ENCODE results near the gene GRAMD2B.
A peak's percentile ranks its signal among the peaks of the same experiment; 100 is the strongest.

GRAMD2B gene

GRCh38 chr5:126477294-126478117, 54.3 kb downstream of the GRAMD2B start:
- peak; percentile 53 for DNase-seq (ENCODE audit: low spot score)

- no peak for DNase-seq (ENCODE audit: low spot score)
Observed at GRCh38 chr5:126479810-126480209, 56.6 kb downstream of the GRAMD2B start.

DNA sequence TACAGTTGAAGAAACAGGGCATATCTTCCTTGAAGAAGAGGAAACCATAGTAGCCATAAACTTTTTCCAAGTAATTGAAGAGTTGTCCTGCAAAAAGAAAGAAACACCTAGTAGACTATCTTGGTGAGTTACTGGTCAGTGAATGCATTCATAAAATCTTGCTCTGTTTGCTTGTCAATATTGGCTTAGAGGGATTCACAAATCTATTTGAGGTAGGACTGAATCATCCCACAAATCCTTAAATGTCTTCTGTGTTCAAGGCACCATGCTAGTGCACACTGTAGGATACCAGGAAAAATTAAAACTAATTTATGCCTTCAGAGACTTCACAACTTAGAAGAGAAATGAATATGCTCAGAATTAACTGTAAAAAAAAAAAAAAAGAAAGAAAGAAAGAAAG, 57.6 kb downstream of the GRAMD2B start:
- DNase-seq (ENCODE audit: low spot score), result no peak

GRCh38 chr5:126481243-126481642, 58.0 kb downstream of the GRAMD2B start:
- DNase-seq (ENCODE audit: low spot score), result no peak

GRCh38 chr5:126482591-126482990, 59.4 kb downstream of the GRAMD2B start:
- DNase-seq (ENCODE audit: low spot score), result no peak

- no peak for DNase-seq (ENCODE audit: low spot score)
Observed at GRCh38 chr5:126483156-126483555, 59.9 kb downstream of the GRAMD2B start.

GRCh38 chr5:126484253-126484652, 61.0 kb downstream of the GRAMD2B start:
- no peak for DNase-seq (ENCODE audit: low spot score)

DNA sequence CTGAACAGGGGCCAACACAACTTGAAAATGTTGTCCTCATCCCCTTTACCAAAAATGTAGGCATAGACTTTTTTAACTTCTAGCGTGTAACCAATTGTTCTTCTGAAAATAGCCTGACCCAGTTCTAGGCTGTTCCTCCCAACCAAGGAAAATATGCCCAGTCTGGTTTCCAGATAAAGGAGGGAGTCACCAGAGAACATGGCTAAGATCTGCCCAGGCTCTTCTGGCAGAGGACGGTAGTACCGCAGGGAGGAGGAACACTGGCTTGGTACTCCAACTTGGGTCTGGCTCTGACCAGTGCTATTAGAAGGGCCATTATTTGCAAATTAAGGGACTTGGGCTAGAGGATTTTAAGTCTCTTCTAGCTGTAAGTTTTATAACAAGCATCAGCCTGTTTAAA, 63.1 kb downstream of the GRAMD2B start:
- DNase-seq (ENCODE audit: low spot score), result peak; percentile 48

GRCh38 chr5:126487596-126487995, 64.4 kb downstream of the GRAMD2B start:
- no peak for DNase-seq (ENCODE audit: low spot score)

DNA sequence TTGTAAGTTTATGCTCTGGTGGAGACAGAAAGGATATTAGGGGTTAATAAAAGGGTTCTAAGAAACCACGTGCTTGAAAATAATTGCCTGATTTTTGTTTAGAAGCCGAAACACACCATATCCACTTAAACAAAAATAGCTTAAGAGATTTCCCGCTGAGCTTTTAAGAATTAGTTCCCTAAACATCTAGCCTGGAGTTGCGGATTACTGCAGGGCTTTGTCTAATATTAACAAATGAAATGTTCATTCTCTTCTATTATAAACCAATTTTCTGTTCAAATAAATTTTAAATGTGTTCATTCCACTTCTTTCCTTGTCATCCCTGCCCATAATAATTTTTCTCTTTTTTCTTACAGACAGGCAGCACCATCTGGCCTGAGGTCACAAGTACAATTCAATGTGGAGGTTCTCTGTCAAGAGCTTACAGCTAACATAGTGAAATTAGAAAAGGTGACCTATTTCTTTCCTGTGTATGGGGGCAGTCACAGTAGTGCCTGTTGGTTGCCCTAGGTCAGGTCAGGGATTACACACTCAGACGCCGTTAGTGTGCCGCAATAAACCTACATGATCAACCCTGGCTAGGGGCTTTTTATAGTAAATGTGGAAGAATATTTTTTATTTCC, 65.3 kb downstream of the GRAMD2B start:
- DNase-seq (ENCODE audit: low spot score), result no peak

GRCh38 chr5:126490167-126490940, 67.1 kb downstream of the GRAMD2B start:
- peak; percentile 46 for DNase-seq (ENCODE audit: low spot score)

DNA sequence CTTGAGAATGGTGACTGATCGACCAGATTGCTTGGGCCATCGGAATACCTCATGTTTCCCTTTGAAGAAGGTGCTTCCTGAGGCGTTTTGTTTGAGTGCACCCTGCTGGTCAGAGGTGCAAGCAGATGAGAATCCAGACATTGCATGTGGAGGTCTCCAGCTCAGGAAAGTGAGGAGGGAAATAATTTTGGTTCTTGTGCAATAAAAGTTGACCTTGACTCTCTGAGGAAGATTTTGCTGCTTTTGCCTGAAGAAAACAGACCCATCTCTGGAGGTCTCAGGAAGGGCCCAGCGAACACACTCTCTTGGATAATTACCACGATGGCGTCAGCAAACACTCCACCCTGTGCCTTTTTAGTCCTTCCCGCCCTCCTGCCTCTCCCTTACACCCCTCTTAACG, 69.7 kb downstream of the GRAMD2B start:
- no peak for DNase-seq (ENCODE audit: low spot score)

GRCh38 chr5:126494393-126494792, 71.2 kb downstream of the GRAMD2B start:
- DNase-seq (ENCODE audit: low spot score), result no peak

GRCh38 chr5:126497506-126497905, 74.3 kb downstream of the GRAMD2B start:
- no peak for DNase-seq (ENCODE audit: low spot score)

DNA sequence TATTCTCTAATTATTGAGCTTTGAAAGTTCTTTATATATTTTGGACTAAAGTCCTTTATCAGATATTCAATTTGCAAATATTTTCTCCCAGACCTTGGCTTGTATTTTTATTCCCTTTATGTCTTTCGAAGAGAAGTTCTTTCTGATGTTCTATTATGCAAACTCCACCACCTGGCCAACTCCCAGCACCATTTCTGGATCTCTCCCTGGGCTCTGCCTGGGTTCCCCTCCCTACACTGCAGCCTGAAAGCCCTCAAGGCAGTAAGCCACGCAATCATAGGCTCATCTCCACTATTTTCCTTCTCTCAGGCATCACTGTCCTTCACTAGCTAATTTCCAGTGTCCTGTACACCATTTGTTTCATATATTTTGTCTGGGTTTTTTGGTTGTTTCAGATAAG, 76.1 kb downstream of the GRAMD2B start:
- no peak for DNase-seq (ENCODE audit: low spot score)

DNA sequence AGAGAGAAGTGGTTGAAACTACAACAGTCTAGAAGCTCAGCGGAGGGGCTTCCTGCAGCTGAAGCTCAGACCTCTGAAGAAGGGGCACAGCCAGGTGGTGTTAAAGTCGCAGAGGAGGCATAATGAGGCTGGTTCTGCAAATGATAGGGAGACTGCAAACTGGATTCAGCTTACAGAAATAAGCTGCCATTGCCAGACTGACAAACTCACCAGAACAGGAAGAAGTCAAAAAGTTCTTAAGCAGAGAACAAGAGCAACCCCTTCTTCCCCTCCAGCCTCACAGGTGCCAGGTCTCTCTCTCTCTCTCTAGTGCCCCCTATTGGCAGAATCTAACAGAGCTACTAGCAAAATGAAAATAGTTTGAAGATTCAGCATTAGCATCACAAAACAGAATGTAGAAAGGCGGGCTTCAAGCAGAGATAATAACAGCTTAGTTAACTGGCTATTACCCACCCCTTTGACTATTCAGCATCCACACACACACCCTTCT, 76.7 kb downstream of the GRAMD2B start:
- no peak for DNase-seq (ENCODE audit: low spot score)

DNA sequence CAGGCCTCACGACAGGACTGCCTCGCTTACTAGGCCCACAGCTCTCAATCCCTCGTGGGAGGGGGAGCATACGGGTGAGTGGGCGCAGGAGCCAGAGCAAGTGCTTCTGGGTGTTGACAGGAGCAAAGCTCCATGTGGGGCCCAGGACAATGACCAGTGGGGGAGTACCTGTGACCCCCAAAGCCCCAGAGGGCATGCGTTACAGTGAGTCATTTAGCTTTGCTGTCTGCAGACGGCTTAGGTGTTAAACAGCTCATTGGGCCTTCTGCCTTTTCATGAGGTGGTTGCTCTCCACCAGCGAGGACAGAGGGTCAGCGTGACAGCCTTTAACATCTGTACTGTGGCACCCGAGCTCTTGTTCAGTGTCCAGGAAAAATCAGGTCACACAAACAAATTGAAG, 78.2 kb downstream of the GRAMD2B start:
- no peak for DNase-seq (ENCODE audit: low spot score)

DNA sequence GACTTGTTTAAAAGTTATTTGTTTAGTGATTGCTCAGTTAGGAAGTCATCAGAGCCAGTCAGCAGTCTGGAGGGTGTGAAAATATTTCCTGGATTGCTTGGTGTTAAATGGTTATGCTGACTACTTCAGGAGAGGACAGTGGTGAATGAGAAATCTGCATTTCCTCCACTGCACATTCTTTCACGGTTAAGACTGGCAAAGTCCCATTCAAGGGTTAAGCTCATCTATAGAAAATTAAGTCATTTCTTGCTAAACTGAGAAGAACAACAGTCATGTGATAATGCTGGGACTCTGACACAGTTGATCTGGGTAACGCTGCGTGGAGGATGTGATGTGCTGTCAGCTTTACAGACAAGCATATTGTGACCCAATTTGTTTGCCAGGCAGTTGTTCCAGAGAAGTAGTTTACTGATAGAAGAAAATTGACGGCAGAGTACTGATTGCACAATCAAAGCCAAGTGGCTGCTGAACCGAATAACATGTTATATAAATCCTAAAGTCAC, 80.4 kb downstream of the GRAMD2B start:
- DNase-seq (ENCODE audit: low spot score), result peak; percentile 42

- DNase-seq (ENCODE audit: low spot score), result no peak
Observed at GRCh38 chr5:126506079-126506478, 82.9 kb downstream of the GRAMD2B start.

DNA sequence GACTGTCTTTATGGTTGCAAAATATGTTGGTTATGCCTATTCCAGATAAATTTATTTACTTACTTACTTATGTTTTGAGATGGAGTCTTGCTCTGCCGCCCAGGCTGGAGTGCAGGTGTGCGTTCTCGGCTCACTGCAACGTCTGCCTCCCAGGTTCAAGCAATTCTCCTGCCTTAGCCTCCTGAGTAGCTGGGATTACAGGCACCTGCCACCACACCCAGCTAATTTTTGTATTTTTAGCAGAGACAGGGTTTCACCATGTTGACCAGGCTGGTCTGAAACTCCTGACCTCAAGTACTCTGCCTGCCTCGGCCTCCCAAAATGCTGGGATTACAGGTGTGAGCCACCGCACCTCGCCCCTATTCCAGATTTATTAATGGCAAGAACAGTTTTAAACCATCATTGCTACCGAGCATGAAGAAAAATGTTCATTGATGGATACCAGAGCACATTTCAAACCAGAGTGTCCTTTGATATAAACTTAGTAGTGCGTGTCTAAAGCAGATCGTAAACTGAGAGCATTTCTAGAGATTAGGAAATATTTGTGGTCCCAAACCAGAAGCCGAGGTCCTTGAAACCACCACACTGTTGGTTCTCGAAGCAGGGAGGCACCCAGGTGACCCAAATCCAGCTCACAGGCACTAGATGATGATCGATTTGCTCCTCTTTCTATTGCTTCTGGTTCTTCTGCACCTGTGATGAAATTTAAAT, 85.2 kb downstream of the GRAMD2B start:
- DNase-seq (ENCODE audit: low spot score), result no peak

GRCh38 chr5:126508962-126509279, 85.7 kb downstream of the GRAMD2B start:
- DNase-seq (ENCODE audit: low spot score), result no peak

DNA sequence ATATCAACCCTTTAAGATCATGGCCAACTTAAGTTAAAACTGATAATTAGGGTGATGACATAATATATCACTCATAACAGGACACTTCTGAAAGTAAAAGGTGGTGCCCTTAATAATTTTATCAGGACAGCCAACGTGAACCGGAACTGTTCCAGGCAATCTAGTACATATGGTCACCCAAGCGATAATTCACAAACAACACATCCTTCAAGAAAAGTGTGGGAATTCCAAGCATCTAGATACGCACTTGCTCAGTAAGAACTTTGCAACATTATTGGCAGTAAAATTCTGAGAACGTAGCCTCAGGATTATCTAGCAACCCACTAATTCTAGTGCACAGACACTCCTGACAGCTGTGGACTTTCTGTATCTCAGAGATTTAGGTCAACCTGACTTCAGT, 86.1 kb downstream of the GRAMD2B start:
- DNase-seq (ENCODE audit: low spot score), result no peak

Data from globus pallidus (tissue), 1 donor.